Stimulated activated naive CD4-positive, alpha-beta T cell (primary cell): Measurements from ENCODE around the gene TSHZ2.

Experiments
- DNase-seq, 6 experiments: peaks; one replicate each; lab custom pipeline; 2025; lab: John Stamatoyannopoulos, UW

Gene TSHZ2

DNA sequence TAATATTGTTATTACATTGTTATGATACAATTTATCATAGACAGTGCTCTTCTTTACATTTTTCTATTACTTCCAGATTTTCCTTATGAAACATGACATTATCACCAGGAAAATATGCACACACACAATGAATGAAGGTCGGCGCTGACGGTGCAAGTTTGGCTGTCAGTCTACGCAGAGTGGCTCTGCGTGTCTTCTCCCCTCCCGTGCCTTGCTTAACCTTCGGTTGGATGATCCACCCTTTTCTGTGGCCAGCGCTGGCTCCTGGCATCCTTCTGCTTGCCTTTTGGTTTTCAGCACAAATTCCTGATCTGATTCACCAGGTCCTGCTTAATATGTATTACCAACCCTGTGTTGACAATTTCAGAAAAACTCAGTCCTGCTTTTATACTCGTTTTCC is 157.4 kb downstream of the TSHZ2 start:
- no peak for DNase-seq

DNA sequence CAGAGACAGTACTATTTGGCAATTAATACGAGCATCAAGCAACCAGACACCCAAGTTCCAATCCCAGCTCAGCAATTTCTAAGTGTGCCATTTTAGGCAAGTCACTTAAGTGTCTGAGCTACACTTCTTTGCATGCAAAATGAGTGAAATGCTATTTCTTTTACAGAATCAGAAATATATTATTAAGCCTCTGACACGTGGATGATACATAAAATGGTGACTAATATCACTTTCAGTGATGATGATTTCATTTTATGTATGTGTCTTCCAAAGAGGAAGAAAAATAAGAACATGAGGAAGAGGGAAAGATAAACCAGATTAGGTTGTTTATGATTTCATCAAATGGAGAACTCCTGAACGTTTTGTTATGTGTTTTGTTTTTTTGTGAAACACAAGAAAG is 158.6 kb downstream of the TSHZ2 start:
- no peak for DNase-seq

GRCh38 chr20:53133125-53133524 is 161.0 kb downstream of the TSHZ2 start:
- no peak for DNase-seq

GRCh38 chr20:53133628-53134027 is 161.5 kb downstream of the TSHZ2 start:
- no peak for DNase-seq

DNA sequence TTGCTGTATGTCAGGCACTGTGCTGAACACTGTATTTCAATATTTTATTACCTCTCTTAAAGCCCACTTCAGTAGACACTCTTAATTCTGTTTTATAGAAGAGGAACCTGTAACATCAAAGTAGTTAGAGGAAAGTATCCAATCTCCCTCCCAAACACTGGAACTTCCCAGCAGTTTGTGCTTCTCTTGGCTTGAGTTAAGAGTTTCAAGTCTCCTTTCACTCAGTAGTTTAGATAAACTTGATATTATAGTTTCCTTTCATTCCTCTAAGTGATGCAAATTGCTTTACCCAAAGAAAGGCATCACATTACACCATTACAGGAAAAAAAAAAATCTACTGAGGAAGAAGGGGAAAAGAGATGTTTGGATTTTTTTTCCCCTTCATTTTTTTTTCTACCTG is 164.3 kb downstream of the TSHZ2 start:
- DNase-seq, result no peak

- DNase-seq, result no peak
These were observed 166.5 kb downstream of the TSHZ2 start for GRCh38 chr20:53138454-53139262.

DNA sequence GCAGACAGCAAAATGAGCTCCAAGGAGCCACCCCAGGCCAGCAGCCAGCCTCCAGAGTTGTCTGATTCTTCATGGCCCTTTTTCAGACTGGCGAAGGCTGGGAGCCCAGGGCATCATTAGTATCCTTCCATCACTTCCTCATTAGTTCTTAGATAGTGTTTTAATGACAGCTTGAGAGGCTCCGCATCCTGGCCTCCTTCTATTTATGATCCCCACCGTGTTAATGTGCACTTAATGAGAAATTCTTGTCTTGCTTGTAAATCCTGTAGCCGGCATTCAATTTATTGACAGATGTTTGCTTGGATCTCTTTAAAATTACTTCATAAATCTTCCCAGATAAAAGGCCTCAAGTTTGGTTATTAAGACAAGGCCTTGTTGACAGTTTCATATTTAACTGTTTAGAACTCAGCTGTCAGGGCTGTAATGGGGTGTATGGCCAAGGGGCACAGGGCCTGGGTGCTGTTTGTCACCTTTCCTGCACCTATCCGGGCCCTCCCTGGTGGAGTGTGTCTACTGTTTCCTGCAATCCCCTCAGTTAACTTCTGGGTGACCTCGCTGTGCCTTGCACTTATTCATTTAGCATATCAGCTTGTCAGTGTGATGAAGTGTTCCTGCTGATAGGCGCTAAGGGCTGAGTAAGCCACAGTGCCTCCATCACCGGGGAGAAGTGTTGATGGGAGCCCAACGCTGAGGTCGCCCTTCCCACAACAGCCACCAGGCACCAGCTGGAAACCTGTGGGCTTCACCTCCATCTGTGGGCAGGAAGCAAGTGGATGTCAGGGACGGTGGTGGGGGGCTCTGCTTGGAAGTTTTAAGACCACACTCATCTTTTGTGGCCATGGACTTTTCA is 169.3 kb downstream of the TSHZ2 start:
- no peak for DNase-seq

GRCh38 chr20:53142225-53143127 is 170.3 kb downstream of the TSHZ2 start:
- DNase-seq, result no peak

- no peak for DNase-seq
These were observed 174.2 kb downstream of the TSHZ2 start for GRCh38 chr20:53146201-53146891.

DNA sequence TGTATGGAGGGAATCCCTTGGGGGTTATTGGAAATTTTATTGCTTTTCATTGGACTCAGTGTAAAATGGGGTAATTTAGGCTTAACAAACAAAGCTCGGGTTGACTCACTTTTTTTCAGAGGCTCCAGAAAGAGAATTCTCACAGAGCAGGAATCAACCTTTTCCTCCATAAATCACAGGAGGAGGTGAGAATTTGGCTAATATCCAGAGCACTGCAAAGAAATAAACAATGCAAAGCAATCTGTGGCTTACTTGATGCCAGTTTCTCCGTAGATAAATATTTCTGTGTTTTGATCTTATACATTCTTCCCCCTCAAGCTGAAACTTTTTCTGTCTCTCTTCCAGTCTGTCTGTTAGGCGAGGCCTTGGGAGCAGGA is 176.6 kb downstream of the TSHZ2 start:
- no peak for DNase-seq

DNA sequence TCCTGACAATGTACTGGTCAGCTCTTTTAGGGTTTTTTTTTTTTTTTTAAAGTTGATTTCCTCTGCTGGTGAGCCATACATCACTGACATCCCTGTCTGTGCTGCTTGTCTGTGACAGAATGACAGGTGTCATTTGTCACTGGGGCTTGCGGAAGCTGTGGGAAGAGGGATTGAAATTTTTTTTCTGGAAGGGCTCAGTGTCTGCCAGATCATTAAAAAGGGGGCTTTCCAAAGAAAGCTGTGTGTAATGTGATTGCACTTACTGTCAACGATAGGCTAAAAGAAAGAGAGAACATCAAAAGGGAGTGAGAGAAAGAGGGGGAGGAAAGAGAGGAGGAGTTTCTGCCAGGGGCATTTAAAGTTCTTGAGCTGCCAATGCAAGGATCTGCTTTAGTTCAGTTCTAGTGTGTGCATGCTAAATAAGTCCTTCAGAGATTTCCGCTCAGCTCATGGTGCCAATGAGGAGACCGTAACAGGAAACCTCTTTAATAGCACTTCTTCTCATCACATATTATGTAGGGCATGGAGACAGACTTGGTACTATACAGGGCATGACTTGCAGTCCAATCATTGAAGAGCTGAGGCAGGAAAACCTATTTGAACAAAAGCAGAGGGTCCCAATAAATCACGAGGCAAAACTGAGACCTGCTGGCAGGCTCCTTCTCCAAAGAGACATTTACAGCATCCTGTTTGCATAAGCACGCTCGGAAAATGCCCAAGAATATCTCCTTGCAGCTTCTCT is 177.2 kb downstream of the TSHZ2 start:
- DNase-seq, result peak in 1 of 6 experiments; percentile 2

DNA sequence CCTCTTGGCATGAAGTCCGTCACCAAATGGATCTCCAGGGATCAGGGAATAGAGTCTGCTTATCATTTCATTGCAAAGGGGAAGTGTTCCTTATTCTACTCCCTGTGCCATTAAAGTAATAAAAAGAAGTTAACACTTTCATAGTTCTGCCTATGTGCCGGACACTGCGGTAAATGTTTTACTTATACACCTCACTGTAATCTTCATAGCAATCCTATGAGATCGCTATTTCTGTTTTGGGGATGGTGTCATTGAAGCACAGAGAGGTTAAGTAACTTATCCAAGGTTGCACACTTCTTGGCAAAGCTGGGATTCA is 177.7 kb downstream of the TSHZ2 start:
- no peak for DNase-seq

DNA sequence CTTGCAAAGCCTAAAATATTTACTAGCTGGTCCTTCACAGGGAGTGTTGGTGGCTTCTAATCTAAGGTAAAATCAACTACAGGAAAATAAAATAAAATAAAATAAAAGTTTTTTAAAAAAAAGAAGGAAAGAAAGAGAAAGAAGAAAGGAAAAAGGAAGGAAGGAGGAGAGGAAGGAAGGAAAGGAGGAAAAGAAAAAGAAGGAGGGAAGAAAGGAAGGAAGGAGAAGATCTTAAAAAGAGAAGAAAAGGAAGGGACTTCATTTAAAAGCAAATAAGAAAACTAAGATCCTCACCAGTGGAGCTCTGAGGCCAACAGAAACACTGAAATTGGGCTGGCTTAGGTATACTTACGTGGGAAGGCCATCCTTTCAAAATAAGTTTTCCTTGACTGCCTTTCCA is 178.4 kb downstream of the TSHZ2 start:
- DNase-seq, result no peak

GRCh38 chr20:53152228-53152627 is 180.1 kb downstream of the TSHZ2 start:
- DNase-seq, result no peak

GRCh38 chr20:53154540-53154939 is 182.4 kb downstream of the TSHZ2 start:
- no peak for DNase-seq

DNA sequence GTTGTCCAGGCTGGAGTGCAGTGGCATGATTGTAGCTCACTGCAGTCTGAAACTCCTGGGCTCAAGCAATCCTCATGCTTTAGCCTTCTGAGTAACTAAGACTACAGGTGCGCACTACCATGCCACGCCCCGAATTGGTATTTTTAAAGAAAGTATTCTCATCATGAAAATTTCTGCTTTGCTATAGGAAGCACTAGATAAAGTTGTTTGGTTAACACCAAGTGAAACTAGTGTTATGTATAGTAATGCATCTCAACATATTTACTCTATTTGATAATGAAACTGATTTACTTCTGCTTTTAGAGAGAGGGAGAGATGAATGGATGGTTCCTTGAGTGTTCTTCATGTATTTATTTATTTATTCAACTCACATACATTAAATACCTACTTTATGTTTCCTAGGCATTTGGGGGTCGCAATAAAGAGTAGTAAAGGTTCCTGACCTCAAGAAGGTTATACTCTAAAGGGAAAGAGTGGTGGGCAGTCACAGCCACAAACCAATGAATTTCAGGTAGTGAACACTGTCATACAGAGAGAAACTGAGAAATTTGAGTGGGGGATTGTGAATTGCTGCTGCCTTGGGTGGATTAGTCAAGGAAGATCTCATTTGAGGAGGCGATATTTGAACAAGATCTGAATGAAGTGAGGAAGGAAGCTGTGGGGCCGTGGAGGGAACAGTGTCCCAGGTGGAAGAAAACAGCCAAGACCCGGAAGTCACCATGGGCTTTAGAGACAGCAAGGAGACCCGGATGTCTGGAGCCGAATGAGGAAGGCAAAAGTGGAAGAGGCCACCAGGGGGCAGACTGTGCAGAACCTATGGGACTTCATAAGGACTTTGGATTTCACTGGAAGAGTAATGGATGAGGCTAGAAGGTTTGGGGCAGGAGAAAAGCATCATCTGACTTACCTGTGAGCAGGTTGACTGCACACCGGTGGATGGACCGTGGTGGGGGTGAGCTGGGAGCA is 185.6 kb downstream of the TSHZ2 start:
- DNase-seq, result peak in 1 of 6 experiments; percentile 4

DNA sequence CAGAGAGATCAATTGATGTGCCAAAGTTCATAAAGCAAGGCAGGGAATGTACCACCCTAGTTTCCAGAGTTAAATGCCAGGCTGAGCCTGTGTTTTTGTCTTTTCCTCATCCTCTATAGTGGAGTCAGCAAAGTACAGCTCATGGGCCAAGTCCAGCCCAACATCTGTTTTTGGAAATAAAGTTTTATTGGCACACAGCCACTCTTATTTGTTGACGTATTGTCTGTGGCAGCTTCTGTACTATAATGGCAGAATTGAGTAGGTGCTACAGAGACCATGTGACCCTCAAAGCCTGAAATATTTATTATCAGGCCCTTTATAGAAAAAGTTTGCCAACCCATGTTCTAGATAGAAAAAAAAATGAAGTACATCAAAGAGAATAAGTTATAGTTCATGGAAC is 187.0 kb downstream of the TSHZ2 start:
- no peak for DNase-seq

DNA sequence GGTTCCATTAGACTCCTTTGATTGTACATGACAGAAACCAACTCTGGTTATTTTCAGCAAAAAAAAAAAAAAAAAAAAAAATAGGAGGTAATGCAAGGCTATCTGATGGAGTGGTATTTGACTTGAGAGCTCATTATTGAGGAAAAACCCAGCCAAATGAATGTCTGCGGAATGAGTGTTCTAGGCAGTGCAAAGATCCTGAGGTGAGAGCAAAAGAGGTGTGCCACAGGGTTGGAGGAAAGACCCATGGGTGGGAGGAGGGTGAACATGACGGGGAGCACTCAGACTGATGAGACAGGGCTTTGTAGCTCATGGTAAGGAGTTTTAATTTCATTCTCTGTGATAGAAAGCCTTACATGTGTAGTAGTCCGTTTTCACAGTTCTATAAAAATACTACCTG is 188.9 kb downstream of the TSHZ2 start:
- DNase-seq, result no peak

GRCh38 chr20:53161473-53161872 is 189.3 kb downstream of the TSHZ2 start:
- DNase-seq, result no peak
